ACHN (cell line): ENCODE measurements around the gene FGF18.
A peak's percentile ranks its signal among the peaks of the same experiment; 100 is the strongest.
"Not testable (repeated sequence)": the region's sequence is repeated elsewhere in the genome, so short reads cannot be mapped to it uniquely, and the experiment has no call there.

Experiments used
- DNase-seq: peaks from one replicate; pipeline ENCODE4 v3.0.0-alpha.2; 2015
- in situ Hi-C: cut with HindIII; loops from 2 replicates; pipeline ENCODE4 v1.10.0; 2017; ENCODE audit warnings: low sequenced_read_pairs, low pct_ligation_motif_present, low pct_unique_long_range_greater_than_20kb

The FGF18 gene

GRCh38 chr5:171418982-171419687, at the start of gene FGF18:
Gene FGF18, plus strand, starts transcription at chr5:171419647. Its CDS starts 553 bp downstream, at chr5:171420200.
- DNase-seq = peak; percentile 44

GRCh38 chr5:171369898-171370297, 49.5 kb upstream of the FGF18 start:
- no peak for DNase-seq
- in situ Hi-C loops = no loop called here

More at GRCh38 chr5:171418982-171419687, at the start of gene FGF18:
- in situ Hi-C loops = no loop called here

GRCh38 chr5:171370881-171371280, 48.6 kb upstream of the FGF18 start:
- DNase-seq, in situ Hi-C loops: not testable (repeated sequence)

GRCh38 chr5:171371326-171371725, 48.1 kb upstream of the FGF18 start:
- no peak for DNase-seq
- in situ Hi-C loops = no loop called here

GRCh38 chr5:171379961-171380360, 39.5 kb upstream of the FGF18 start:
- DNase-seq = no peak
- in situ Hi-C loops = no loop called here

GRCh38 chr5:171384416-171384815, 35.0 kb upstream of the FGF18 start:
- DNase-seq, in situ Hi-C loops: not testable (repeated sequence)

GRCh38 chr5:171384999-171385398, 34.4 kb upstream of the FGF18 start:
- in situ Hi-C loops = not testable (repeated sequence)
- peak; percentile 39 for DNase-seq

- in situ Hi-C loops = no loop called here
- DNase-seq = no peak
Measured at GRCh38 chr5:171386006-171386671, 33.3 kb upstream of the FGF18 start.

- in situ Hi-C loops = no loop called here
- DNase-seq = no peak
Measured at GRCh38 chr5:171386861-171387344, 32.5 kb upstream of the FGF18 start.

- DNase-seq = peak; percentile 96
- in situ Hi-C loops = no loop called here
Measured at GRCh38 chr5:171387345-171387969, 32.0 kb upstream of the FGF18 start, which contains the start of gene NPM1. Gene NPM1, plus strand, starts transcription at chr5:171387849. Its CDS starts 100 bp downstream, at chr5:171387949.

- DNase-seq = peak; percentile 75
- in situ Hi-C loops = no loop called here
Measured at GRCh38 chr5:171387970-171388815, 31.3 kb upstream of the FGF18 start.

GRCh38 chr5:171388816-171389168, 30.7 kb upstream of the FGF18 start:
- DNase-seq = no peak
- in situ Hi-C loops = no loop called here

- no peak for DNase-seq
- in situ Hi-C loops = no loop called here
Measured at GRCh38 chr5:171390883-171391677, 28.4 kb upstream of the FGF18 start.

GRCh38 chr5:171391996-171392577, 27.4 kb upstream of the FGF18 start:
- in situ Hi-C loops = no loop called here
- DNase-seq = no peak

- DNase-seq = no peak
- in situ Hi-C loops = no loop called here
Measured at GRCh38 chr5:171392585-171393159, 26.8 kb upstream of the FGF18 start.

GRCh38 chr5:171395042-171395441, 24.4 kb upstream of the FGF18 start:
- no peak for DNase-seq
- in situ Hi-C loops = no loop called here

- DNase-seq, in situ Hi-C loops: not testable (repeated sequence)
Measured at GRCh38 chr5:171396583-171396982, 22.9 kb upstream of the FGF18 start.
